PFSK-1 (cell line): Measurements from ENCODE around the gene PCDHA11.

Experiments used
- FOXP2 ChIP-seq: optimal IDR thresholded peaks from 2 replicates; pipeline ENCODE3; 2011; ENCODE audit warnings: borderline replicate concordance, control low read depth, inconsistent platforms; ENCODE audit not compliant: insufficient read depth; ENCODE audit errors: extremely low read length, extremely low read depth
- POLR2AphosphoS5 ChIP-seq: IDR thresholded peaks from 2 replicates; pipeline ENCODE4 v1.6.1; 2012; ENCODE audit warnings: low read depth, mild to moderate bottlenecking, control low read depth, low read length, moderate library complexity
- REST ChIP-seq, 2 experiments: IDR thresholded peaks; 2 replicates each; pipeline versions ENCODE4 v1.6.1 to v1.8.0; 2011 to 2012; ENCODE audit warnings: low read depth in 2 of 2, low read length in 2 of 2, control low read depth in 1 of 2, inconsistent platforms in 1 of 2, mild to moderate bottlenecking in 1 of 2, moderate library complexity in 1 of 2; ENCODE audit not compliant: insufficient read depth in 1 of 2
- SIN3A ChIP-seq: IDR thresholded peaks from 2 replicates; pipeline ENCODE4 v1.6.1; 2012; ENCODE audit warnings: mild to moderate bottlenecking, low read length, moderate library complexity, borderline replicate concordance; ENCODE audit not compliant: insufficient read depth
- TAF1 ChIP-seq: IDR thresholded peaks from 2 replicates; pipeline ENCODE4 v1.6.1; 2012; ENCODE audit warnings: low read length, control low read depth, borderline replicate concordance; ENCODE audit not compliant: insufficient read depth

The PCDHA11 gene

GRCh38 chr5:140875085-140876065, 6.6 kb downstream of the PCDHA11 start, which contains the start of gene PCDHA12:
Gene PCDHA12 (plus strand): TSS chr5:140875308. CDS start chr5:140875473, 165 bp downstream.
- TF ChIP-seq FOXP2, result no peak
- TF ChIP-seq REST (IDR thresholded peaks at IDR 0.05; ENCODE audit: insufficient read depth in 1 of 2, low read depth in 2 of 2, low read length in 2 of 2), result no peak
- no peak for TF ChIP-seq TAF1
- no peak for TF ChIP-seq POLR2AphosphoS5
- no peak for TF ChIP-seq SIN3A

DNA sequence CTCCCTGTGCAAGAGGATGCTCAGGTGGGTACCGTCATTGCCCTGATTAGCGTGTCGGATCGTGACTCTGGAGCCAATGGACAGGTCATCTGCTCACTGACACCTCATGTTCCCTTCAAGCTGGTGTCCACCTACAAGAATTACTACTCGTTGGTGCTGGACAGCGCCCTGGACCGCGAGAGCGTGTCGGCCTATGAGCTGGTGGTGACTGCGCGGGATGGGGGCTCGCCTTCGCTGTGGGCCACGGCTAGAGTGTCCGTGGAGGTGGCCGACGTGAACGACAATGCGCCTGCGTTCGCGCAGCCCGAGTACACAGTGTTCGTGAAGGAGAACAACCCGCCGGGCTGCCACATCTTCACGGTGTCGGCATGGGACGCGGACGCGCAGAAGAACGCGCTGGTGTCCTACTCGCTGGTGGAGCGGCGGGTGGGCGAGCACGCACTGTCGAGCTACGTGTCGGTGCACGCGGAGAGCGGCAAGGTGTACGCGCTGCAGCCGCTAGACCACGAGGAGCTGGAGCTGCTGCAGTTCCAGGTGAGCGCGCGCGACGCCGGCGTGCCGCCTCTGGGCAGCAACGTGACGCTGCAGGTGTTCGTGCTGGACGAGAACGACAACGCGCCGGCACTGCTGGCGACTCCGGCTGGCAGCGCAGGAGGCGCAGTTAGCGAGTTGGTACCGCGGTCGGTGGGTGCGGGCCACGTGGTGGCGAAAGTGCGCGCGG, 7.9 kb downstream of the PCDHA11 start:
- peak in 1 of 2 experiments; percentile 35; a peak in 1 of 4 replicates for TF ChIP-seq REST (IDR thresholded peaks at IDR 0.05; ENCODE audit: insufficient read depth in 1 of 2, low read depth in 2 of 2, low read length in 2 of 2)

- TF ChIP-seq TAF1 (no peak), SIN3A (no peak), FOXP2 (no peak)
Measured at GRCh38 chr5:140877262-140877581, 8.5 kb downstream of the PCDHA11 start.

- TF ChIP-seq FOXP2, result no peak
- TF ChIP-seq TAF1, result no peak
- TF ChIP-seq POLR2AphosphoS5, result no peak
- no peak for TF ChIP-seq REST (IDR thresholded peaks at IDR 0.05; ENCODE audit: insufficient read depth in 1 of 2, low read depth in 2 of 2, low read length in 2 of 2)
- no peak for TF ChIP-seq SIN3A
Measured at GRCh38 chr5:140881889-140882590, 13.3 kb downstream of the PCDHA11 start, which contains the start of gene PCDHA13. Gene PCDHA13 (plus strand): TSS chr5:140882124. CDS start chr5:140882269, 145 bp downstream.

- TF ChIP-seq REST (IDR thresholded peaks at IDR 0.05; ENCODE audit: insufficient read depth in 1 of 2, low read depth in 2 of 2, low read length in 2 of 2) (peak; percentile 25 to 59; a peak in 2 of 4 replicates), SIN3A (no peak)
Measured at GRCh38 chr5:140882591-140882899, 13.8 kb downstream of the PCDHA11 start.
